GM21360 (cell line): Measurements from ENCODE around the gene COX7C.
"Not testable (repeated sequence)": the region's sequence is repeated elsewhere in the genome, so short reads cannot be mapped to it uniquely, and the experiment has no call there.

Source experiments
- ATAC-seq: cut with Tn5 transposase; IDR thresholded peaks from one replicate; pipeline ENCODE4 v1.9.1; 2021; ENCODE audit warnings: mild to moderate bottlenecking, moderate library complexity; ENCODE audit not compliant: unreplicated experiment

The COX7C gene, protein sequence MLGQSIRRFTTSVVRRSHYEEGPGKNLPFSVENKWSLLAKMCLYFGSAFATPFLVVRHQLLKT

DNA sequence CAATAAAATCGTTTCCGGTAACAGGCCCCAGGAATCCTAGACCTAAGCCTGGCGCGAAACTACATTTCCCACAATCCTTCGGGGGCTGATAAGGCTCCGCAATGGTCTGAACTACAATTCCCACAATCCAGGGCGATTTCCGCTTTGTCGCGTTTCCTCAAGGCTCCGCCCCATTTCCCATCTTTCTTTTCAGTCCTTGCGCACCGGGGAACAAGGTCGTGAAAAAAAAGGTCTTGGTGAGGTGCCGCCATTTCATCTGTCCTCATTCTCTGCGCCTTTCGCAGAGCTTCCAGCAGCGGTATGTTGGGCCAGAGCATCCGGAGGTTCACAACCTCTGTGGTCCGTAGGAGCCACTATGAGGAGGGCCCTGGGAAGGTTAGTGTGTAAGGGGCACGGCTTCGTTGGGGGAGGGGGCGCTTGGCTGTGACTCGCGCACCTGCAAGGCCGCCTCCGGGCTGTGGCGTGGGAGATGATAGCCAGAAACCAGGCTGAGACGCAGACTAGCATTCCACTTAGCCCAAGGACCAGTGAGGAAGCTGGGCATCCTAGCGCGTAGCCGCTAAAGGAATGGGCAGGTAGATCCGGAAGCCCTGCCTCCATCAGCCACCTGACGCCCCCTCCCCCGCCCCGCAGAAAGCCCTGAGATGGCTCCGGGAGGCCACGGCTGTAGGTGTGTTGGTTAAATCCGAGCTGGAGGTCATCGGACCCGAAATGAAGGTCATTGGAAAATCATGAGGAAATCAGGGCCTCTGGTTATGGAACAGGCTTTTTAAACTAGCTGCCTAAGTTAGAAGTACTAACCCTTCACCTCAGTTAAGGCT, at the start of gene COX7C:
TSS of gene COX7C (plus strand) at position 186 of the 821 bp plus-strand sequence. CDS start at position 301, 115 bp downstream.
- ATAC-seq = peak; percentile 99

DNA sequence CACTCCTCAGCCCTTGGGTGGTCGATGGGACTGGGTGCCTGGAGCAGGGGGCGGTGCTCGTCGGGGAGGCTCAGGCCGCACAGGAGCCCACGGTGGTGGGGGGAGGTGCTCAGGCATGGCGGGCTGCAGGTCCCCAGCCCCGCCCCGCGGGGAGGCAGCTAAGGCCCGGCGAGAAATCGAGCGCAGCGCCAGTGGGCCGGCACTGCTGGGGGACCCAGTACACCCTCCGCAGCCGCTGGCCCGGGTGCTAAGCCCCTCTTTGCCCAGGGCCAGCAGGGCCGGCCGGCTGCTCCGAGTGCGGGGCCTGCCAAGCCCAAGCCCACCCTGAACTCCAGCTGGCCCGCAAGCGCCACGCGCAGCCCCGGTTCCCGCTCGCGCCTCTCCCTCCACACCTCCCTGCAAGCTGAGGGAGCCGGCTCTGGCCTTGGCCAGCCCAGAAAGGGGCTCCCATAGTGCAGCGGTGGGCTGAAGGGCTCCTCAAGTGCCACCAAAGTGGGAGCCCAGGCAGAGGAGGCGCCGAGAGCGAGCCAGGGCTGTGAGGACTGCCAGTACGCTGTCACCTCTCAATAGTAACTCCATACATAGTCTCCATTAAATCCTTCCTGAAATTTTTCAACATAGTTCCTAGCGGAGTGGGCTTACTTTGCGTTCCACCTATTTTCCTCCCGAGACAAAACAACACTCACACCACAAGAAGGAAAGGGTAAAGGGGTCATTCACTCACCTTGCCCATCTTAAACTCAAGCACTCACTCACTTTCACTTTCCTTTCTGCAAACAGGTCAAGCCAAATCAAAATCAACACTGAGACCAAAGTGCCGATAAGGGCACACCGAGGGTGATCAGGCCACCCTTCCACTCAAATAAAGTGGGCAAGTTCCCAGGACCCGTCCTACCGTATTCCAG, 48.0 kb upstream of the COX7C start:
- ATAC-seq = not testable (repeated sequence)

DNA sequence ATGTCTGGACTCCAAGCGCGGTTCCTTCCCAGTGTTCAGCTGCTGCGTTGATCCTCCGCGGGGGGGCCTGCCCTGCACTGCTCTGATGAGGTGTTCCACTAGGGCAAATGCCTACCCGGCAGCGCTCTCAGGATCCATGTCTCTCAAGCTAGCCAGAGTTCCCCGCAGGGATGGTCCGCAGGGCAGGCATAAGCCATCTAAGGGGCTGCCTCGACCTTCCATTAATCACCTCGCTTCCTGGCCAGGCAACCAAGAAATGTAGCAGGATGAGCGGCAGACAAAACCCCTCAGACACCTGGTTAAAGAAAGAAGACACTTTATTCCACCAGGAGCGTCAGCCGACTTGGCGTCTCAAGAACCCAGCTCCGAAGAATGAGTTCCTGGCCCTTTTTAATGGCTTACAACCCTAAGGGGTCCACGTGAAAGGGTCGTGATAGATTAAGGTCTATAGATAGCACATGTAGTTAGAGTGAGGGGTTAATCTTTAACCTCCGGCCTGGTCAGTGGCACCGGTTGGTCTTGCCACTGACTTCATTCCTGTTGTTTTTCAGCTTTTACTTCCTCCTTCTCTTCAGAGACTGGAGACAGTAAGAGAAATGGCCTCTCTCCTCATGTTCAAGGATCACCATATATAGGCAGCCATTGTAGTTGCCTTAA, 47.2 kb upstream of the COX7C start:
- ATAC-seq = no peak

DNA sequence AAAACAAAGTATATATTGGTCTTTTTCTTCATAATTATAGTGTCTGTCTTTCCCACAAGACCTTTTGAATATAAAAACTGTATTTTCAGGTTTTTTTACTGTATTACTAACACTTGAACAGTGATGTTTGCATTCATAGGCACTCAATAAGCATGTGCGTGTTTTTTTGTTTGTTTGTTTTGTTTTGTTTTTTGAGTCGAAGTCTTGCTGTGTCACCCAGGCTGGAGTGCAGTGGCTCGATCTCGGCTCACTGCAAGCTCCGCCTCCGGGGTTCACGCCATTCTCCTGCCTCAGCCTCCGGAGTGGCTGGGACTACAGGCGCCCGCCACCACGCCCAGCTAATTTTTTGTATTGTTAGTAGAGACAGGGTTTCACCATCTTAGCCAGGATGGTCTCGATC, 46.6 kb upstream of the COX7C start:
- not testable (repeated sequence) for ATAC-seq

DNA sequence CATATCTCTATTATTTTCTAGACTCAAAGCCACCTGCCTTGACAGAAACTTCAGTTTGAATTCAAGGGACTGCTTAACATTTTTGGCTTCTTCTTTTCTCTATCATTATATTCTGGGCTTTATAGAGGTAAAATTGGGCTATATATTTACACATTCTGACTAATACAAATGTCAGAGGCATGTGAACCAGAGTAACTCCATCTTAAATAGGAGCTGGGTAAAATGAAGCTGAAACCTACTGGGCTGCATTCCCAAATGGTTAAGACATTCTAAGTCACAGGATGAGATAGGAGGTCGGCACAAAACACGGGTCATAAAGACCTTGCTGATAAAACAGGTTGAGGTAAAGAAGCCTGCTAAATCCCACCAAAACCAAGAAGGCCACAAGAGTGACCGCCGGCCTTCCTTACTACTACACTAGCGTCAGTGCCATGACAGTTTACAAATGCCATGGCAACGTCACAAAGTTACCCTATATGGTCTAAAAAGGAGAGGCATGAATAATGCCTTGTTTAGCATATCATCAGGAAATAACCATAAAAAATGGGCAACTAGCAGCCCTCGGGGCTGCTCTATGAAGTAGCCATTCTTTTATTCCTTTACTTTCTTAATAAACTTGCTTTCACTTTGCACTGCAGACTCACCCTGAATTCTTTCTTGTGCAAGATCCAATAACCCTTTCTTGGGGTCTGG, 44.8 kb upstream of the COX7C start:
- ATAC-seq = no peak

DNA sequence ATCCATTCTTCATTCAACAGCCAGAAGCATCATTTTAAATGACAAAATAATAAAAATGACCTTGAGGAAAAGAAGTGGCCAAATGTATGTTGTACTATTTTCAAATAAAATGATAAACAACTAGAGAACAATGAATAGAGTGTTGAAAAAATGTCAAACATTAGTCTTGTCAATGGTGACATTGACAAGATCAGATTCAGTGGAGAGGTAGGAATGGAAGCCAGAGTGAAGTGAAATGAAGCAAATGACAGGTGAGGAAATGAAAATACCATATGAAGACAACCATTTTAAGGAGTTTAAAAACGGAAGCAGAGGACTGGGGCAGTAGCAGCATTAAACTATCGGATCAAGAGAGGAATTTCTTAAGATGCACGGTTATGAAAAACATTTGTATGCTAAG, 38.2 kb upstream of the COX7C start:
- ATAC-seq = no peak

DNA sequence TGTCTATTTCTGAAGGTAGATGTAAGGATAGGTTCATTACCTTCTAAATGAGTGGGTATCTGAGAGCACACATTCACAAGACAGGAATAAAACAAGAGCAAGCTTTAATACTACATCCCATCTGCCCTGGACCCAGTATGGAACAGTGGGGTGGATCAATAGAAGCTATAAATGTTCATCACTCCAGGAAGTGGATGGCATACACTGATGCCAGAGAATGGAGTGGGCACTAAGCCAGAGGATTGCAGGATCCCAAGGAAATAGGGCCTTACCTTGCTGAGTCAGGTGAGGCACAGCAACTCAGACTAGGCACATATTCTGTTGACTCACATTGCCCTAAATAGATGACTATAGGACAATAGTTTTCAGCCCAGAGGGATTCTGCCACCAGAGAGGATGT, 21.3 kb upstream of the COX7C start:
- no peak for ATAC-seq

DNA sequence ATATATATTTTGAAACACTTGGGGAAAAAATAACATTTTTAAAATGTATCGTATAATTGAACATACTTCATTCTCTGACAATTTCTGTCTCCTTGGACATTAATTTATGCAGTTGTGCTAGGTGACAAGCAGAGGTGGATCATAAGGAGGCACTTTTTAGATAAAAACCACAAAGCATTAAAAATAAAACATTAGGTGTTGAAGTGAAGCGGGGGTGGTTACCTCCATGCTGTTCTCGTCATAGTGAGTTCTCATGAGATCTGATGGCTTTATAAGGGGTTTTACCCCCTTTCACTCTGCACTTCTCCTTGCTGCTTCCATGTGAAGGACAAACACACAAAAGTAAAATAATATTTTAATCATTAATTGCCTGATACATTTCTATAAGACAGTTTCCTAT, 11.9 kb upstream of the COX7C start:
- ATAC-seq = no peak

DNA sequence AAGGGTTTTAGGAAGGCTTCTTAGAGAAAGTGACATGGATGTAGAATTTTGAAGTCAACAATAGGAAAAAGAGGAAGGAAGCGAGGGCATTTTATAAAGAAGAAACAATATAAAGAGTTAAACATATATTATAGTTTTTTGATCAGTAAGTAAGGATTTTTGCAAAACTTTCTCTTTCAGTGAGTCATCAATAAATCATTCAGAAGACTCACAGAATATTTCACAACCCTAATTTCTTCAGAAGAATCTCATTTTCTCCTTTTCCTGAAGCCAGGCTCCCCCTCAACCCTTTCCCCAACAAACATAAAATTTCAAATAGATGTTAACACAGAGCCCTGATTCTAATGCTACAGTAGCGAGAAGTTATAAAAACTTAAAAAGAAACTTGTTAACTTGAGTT, 4.3 kb upstream of the COX7C start:
- no peak for ATAC-seq

DNA sequence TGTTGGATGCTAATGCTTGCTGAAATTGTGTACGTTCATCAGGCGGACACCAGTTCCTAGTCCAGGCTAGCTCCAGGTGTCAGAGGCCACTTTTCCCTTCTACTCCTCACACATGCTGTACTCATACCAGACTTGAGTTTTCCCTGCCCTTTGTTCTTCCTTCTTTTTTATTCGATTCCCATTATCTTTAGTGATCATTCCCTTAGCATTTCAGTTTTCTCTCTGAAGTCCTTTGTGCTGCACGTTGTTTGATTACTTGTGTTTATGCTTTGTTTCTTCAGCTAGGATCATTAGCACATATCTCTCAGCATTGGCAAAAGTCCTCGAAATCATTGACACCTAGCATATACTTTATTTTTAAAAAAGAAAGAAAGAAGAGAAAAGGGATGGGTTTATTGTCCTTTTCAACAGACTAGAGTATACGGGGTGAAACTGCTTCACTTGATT, 409 bp upstream of the COX7C start:
- no peak for ATAC-seq

DNA sequence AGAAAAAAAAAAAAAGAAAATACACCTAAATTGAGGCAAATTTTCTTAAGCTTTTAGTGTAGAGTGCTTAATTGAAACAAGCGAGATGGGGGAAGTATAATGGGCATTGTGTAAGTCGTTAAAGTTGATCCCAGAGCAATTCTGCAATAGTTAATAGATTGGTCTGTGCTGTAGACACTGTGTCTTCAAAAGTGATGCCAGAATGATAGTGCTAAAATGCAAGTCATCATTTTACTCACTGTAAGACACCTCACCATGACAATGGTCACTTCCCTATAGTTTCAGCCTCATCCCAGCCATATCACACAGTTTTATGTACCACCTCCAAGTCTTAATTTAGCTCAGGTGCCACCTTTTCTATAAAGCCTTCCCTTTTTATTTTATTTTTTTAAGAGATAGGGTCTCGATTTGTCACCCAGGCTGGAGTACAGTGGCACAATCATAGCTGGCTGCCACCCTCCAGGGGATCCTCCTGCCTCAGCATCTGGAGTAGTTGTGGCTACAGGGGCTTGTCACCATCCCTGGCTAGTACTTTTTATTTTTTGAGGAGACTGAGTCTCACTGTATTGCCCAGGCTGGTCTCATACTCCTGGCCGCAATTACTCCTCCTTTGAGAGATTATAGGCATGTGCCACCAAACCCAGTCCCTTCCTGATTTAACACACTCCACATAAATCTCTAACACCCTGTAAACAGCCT, 6.2 kb downstream of the COX7C start:
- ATAC-seq = no peak

DNA sequence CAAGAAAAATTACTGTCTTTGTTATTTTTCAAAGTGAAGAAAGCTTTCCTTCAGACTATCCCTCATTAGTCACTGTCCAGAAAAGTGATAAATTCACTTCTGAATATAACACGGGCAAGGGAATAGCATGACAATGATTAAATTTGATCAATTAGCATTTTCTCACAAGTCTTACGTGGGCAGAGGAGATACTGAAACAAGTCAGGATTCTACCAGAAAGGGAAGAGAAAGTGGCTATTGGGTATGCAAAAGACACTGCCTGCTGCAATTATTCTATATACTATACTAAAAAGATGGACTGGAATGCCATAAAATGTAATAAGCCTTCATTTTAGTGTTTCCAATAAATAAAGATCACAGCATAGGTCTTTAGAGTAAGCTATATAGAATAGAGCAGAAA, 7.4 kb downstream of the COX7C start:
- no peak for ATAC-seq

DNA sequence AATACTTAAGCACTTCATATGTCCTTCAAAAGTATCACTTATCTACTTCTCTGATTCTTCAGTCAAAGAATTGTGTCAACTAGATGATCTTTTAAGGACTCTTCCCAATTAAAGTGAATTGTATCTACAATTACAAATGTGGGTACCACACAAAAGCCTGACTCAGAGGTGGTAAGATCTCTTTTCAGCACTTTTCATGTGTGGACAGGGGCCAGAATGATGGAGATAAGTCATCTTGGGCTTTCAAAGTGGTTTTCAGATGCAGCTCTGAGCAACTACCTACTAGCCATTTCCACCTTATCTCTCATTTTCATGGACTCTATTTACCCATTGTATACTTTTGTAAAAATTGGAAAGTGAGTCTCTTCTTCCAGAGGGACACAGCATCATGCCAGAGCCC, 8.4 kb downstream of the COX7C start:
- no peak for ATAC-seq

DNA sequence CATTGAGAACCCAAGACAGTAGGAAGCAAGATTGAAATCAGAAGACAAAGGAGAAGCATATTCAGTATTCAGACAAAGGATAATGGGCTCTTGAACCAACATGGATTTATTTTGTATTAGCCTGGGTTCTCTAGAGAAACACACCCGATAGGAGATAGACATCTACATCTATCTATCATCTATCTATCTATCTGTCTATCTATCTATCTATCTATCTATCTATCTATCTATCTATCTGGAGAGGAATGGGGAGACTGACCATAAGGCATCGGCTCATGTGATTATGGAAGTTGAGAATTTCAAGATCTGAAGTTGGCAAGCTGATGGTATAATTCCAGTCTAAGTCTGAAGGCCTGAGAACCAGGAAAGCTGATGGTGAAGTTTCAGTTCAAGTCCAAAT, 13.4 kb downstream of the COX7C start:
- no peak for ATAC-seq

DNA sequence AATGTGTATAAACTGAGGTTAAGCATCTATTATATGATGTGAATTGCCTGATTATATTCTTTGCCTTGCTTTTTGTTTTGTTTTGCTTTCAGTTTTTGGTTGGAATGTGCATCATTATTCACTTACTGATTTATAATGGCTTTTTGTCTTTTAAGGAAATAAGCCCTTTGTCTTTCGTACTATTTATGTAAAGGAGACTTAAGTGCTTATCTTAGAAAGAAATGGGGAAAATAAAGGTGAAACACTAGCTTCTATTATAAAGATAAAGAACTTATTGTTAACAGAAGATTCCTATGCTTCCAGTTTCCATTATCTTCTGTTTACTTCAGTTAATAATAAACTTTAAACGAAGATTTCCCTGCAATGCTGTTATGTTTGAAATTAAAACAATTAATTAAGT, 23.3 kb downstream of the COX7C start:
- ATAC-seq = no peak

DNA sequence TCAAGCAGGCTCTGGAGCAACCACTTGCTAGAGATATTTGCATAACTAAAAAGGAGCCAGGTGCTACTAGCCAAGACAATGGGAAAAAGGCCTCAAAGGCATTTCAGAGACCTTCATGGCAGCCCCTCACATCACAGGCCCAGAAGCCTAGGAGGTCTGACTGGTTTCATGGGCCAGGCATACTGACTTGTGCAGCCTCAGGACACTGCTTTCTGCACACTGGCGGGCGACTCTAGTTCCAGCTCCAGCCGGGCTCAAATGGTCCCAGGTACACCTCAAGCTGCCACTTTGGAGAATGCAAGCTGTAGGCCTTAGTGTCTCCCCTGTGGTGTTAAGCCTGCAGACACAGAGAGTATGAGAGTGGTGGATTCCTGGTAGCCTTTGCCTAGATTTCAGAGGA, 27.1 kb downstream of the COX7C start:
- ATAC-seq = no peak

DNA sequence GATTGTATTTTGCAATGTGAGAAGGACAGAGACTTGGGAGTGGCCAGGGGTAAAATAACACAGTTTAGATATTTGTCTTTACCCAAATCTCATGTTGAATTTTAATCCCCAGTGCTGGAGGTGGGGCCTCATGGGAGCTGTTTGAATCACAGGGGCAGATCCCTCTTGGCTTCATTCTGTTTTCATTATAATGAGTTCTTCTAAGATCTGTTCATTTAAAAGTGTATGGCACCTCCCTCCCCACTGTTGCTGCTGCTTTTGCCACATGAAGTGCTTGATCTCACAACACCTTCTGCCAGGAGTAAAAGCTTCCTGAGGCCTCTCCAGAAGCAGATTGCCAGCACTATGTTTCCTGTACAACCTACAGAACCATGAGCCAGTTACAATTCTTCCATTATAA, 28.1 kb downstream of the COX7C start:
- no peak for ATAC-seq

DNA sequence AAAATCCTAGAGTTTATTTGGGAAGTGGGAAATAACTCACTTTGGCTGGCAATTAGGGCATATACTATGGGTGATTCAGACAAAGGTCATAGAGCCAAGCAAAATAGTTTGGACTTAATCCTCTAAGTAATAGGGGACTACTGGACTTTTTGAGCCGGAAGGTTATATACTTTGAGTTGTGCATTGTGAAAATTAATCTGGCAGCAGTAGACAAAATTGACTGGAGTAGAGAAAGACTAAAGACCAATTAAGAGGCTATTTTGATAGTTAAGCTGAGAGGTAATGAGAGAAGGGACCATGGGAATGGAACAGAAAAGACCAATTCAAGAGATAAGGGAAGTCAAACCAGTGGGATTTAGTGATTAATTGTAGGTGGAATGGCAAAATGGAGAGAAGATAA, 28.9 kb downstream of the COX7C start:
- ATAC-seq = no peak

DNA sequence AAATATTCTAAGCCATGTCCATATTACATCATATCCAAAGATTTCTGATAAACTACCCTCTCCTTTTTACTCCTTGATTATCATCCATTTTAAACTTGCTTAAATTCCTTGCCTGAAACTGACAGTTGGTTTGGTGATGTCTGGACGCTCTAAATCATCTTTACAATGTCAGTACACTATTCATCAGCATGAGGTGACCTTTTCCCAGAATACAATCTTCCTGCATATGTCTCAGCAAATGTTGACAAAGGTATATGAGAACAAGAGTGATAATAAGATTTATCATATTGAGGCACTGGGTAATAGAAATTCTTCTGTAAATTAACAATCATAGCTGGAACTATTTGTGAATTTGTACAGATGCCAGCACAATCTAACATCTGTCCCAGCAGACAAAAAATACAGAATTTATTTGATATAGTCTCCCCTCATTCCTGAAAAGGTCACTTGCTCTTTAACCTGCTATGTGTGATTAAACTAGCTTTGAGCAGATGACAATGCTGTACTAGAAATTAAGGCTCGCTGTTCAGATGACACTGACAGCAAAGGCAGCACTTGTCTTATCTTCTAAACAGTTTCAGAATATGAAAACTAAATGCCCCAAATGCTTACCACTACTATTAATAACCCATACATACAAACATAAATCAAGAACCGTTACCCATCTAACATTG, 32.2 kb downstream of the COX7C start:
- ATAC-seq = no peak

DNA sequence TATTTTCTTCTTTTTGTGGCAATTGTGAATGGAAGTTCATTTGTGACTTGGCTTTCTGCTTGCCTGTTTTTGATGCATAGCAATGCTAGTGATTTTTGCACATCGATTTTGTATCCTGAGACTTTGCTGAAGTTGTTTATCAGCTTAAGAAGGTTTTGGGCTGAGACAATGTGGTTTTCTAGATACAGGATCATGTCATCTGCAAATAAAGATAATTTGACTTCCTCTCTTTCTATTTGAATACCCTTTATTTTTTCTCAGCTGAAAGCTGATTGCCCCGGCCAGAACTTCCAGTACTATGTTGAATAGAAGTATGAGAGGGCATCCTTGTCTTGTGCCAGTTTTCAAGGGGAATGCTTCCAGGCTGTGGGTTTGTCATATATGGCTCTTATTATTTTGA, 43.0 kb downstream of the COX7C start:
- ATAC-seq = not testable (repeated sequence)
